Cardiac muscle cell (in vitro differentiated cells and primary cell): ENCODE results near the gene NAB2. TPM values are rescaled to one million over a fixed set of nuclear protein-coding genes. Genes with fewer than 3 reads are reported as not detected.

Experiments
- DNase-seq, 2 donors: peaks; one replicate each; pipeline versions ENCODE4 v3.0.0 to v3.0.0-alpha.2; 2010 to 2017; ENCODE audit warnings: low read depth in 1 of 2, low spot score in 1 of 2
- H3K27ac ChIP-seq: fragments of 200-600 bp; sonication (generic); 2 replicates; pipeline ENCODE4 v1.5.1; 2016
- H3K27me3 ChIP-seq: fragments of 200-600 bp; sonication (generic); 2 replicates; pipeline ENCODE4 v1.6.0; 2016; ENCODE audit warnings: control low read depth
- H3K36me3 ChIP-seq: fragments of 200-600 bp; sonication (generic); 2 replicates; pipeline ENCODE4 v1.5.1; 2016; ENCODE audit warnings: control low read depth
- H3K4me1 ChIP-seq: fragments of 200-600 bp; sonication (generic); 2 replicates; pipeline ENCODE4 v1.8.1; 2017; ENCODE audit warnings: low read depth, mild to moderate bottlenecking, mixed run types
- H3K4me3 ChIP-seq: fragments of 200-600 bp; sonication (generic); 2 replicates; pipeline ENCODE4 v1.5.1; 2016; ENCODE audit warnings: mild to moderate bottlenecking
- H3K9me3 ChIP-seq: fragments of 200-600 bp; sonication (generic); 2 replicates; pipeline ENCODE4 v1.5.1; 2017; ENCODE audit warnings: low read depth, mild to moderate bottlenecking, control low read depth
- polyA plus RNA-seq: library from polyadenylated mRNA; unstranded; fragments of >200 nt; fragmentation: Nextera tagmentation; extraction: Ambion mirVana; gene quantifications from 2 replicates; pipeline ENCODE4 v1.2.1, GENCODE V29; 2016
- total RNA-seq: library from RNA; depleted of rRNA; stranded (reverse); fragments of >200 nt; gene quantifications from 2 replicates; pipeline ENCODE4 v1.2.3, GENCODE V29; 2016
- TF ChIP-seq, protein P1 (sequence below): IDR thresholded peaks from 2 replicates; pipeline ENCODE4 v1.5.1; 2012; ENCODE audit warnings: low read depth, mild to moderate bottlenecking, low read length

The NAB2 gene
- total and polyA plus RNA-seq, 2 experiments from 2014 or later = 11.9 to 35.0 TPM

DNA sequence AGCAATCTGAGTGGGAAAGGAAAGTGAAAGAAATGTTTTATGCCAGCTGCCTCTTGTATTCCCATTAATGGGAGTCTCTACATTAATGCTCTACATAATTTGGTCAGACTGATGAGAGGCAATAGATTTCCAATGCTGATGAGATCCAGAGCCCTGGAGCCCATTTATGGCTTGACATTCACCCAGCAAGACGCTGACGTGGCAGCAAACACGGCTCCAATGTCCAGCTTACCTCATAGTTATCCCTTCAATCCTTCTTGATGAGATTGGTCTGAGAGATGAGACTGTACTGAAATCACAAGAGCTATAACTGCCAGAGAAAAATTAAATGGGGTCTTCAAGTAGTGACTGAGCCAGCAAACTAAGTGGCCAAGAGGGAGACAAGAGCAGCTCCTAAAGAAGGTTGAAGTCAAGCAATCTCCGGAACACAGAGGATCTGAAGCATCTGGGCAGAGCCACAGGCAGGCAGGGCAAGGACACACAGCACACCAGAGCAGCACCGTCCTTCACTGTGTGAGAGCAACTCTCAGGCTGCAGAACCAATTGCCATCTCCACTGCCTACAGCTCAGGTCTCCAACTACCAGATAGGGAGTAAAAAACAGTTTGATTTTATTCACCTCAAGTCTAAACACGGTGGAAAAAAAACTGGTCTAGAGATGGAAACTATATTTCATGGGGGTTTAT is 31.7 kb upstream of the NAB2 start:
- TF ChIP-seq, protein P1, sequence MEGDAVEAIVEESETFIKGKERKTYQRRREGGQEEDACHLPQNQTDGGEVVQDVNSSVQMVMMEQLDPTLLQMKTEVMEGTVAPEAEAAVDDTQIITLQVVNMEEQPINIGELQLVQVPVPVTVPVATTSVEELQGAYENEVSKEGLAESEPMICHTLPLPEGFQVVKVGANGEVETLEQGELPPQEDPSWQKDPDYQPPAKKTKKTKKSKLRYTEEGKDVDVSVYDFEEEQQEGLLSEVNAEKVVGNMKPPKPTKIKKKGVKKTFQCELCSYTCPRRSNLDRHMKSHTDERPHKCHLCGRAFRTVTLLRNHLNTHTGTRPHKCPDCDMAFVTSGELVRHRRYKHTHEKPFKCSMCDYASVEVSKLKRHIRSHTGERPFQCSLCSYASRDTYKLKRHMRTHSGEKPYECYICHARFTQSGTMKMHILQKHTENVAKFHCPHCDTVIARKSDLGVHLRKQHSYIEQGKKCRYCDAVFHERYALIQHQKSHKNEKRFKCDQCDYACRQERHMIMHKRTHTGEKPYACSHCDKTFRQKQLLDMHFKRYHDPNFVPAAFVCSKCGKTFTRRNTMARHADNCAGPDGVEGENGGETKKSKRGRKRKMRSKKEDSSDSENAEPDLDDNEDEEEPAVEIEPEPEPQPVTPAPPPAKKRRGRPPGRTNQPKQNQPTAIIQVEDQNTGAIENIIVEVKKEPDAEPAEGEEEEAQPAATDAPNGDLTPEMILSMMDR = no peak
- H3K4me3 ChIP-seq = no peak overlapping the region
- no peaks in the 10 kb centered on the region for H3K27me3 ChIP-seq
- H3K4me1 ChIP-seq = no peaks in the 10 kb centered on the region
- H3K36me3 ChIP-seq = peaks cover 25% of the 10 kb centered on the region
- no peaks in the 10 kb centered on the region for H3K9me3 ChIP-seq
- no peak overlapping the region for H3K27ac ChIP-seq
- no peak for DNase-seq

DNA sequence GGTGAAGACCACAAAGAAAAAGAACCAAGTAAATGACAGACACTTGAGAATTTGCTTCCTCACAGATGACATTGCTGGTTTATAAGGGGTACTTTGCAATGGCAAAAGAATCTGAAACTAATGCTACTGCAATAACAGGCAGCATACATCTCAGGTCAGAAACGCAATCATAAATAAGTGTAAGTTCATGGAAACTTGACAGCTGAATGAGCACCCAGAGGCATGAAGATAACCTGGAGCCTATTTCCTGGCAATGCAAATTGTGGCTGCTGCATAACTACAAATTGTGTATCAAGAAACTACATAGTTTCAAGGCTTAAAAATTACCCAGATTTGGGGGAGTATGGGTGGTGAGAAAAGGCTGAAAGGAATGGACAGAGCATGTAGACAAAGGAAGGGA is 30.5 kb upstream of the NAB2 start:
- Histone ChIP-seq H3K4me3 (no peak overlapping the region), H3K4me1 (no peaks in the 10 kb centered on the region), H3K27ac (no peak overlapping the region), H3K27me3 (no peaks in the 10 kb centered on the region), H3K9me3 (no peaks in the 10 kb centered on the region), H3K36me3 (peaks cover 28% of the 10 kb centered on the region)
- TF ChIP-seq, protein P1 = no peak
- DNase-seq = no peak

DNA sequence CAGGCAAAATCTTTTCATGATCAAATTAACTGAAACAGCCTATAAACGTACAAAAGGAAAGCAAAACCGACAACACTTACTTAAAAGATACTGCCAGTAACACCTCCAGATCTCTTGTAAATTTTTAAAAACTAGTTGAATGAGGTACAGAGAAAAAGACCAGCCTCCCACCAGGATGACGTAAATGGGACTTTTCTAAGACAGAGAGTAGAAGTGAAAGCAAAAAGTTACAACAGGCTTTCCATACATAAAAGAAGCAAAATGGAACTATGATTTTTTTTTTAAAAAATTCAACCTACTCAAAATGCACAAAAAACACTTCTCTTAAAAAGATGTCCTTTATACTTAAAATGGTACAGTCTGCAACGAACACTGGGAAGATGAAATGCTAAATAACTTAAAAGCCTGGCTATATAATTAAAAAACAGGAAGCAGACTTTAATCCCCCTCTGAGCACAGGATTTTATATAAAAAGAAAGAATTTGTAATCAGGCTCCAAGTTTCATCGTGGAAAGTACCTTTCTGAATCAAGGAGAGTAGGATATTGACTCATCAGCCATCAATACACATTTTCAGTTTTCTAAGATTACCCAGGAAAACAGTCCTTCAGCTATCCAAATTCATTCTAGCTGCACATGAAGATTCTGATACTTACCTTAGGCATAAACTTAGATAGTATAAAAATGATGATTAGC is 24.8 kb upstream of the NAB2 start:
- no peak for DNase-seq
- peaks cover 21% of the 10 kb centered on the region for H3K36me3 ChIP-seq
- H3K4me3 ChIP-seq = no peak overlapping the region
- TF ChIP-seq, protein P1 = no peak
- no peaks in the 10 kb centered on the region for H3K27me3 ChIP-seq
- no peak overlapping the region for H3K27ac ChIP-seq
- H3K4me1 ChIP-seq = no peaks in the 10 kb centered on the region
- H3K9me3 ChIP-seq = no peaks in the 10 kb centered on the region

DNA sequence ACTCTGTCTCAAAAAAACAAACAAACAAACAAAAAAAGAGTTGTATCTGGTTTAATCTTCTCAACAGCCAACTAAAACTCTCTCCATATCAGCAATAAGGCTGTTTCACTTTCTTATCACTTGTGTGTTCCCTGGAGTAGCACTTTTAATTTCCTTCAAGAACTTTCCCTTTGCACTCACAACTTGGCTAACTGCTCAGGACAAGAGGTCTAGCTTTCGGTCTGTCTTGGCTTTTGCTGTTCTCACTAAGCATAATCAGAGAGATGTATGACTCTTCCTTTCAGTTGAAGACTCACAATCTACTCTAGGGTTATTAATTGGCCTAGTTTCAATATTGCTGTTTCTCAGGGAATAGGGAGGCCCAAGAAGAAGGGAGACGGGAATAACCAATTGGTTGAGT is 22.7 kb upstream of the NAB2 start:
- Histone ChIP-seq H3K4me1 (peaks cover 6% of the 10 kb centered on the region), H3K27ac (no peak overlapping the region), H3K36me3 (peaks cover 19% of the 10 kb centered on the region), H3K27me3 (no peaks in the 10 kb centered on the region), H3K4me3 (no peak overlapping the region), H3K9me3 (no peaks in the 10 kb centered on the region)
- TF ChIP-seq, protein P1 = no peak
- no peak for DNase-seq

DNA sequence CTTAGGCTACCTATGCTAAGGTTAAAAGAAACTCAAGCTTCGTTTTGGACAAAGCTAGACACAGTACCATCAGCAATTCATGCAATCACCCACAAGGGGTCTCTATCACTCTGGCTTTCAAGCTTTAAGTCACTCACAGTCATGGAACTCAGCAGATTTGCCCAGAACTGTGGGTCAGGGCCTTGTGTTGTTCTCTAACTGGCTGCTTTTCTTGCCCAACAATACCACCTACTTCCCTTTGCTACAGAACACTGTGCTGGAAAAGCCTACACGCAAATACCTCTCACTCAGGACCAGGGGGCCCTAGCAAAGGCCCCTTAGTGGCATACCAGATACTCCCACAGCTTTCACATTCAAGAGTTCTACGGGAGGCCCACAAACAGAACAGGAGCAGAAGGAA is 19.4 kb upstream of the NAB2 start:
- peak; percentile 82 to 95 for DNase-seq

More for the DNA sequence above, 19.4 kb upstream of the NAB2 start:
- H3K4me3 ChIP-seq = no peak overlapping the region
- H3K27me3 ChIP-seq = no peaks in the 10 kb centered on the region
- H3K9me3 ChIP-seq = no peaks in the 10 kb centered on the region
- peaks cover 18% of the 10 kb centered on the region for H3K36me3 ChIP-seq
- peaks cover 6% of the 10 kb centered on the region for H3K4me1 ChIP-seq
- TF ChIP-seq, protein P1 = peak; percentile 89
- peak overlapping the region; percentile 84 for H3K27ac ChIP-seq
